Panc1 (cell line): ENCODE measurements around the gene FAAP20. TPM values are rescaled to one million over a fixed set of nuclear protein-coding genes. Genes with fewer than 3 reads are reported as not detected.

Experiments
- ATAC-seq: fragments of 200-7000 bp; cut with Tn5 transposase; 2 replicates; pipeline ENCODE4 v1.9.1; 2020; ENCODE audit warnings: mild to moderate bottlenecking, moderate library complexity
- BruUV-seq: library from RNA; stranded (reverse); fragments of 400-500 nt; replicated peaks from 2 replicates; lab custom pipeline; 2021; lab: Mats Ljungman, UMichigan
- CTCF ChIA-PET: fragments of 300-600 bp; sonication (Branson Sonifier 250); formaldehyde crosslinking; loops from one replicate; lab custom pipeline; 2022; ENCODE audit warnings: antibody characterized with exemption; lab: Charles Lee
- POLR2A ChIA-PET: fragments of 300-600 bp; sonication (Branson Sonifier 250); formaldehyde crosslinking; loops from one replicate; lab custom pipeline; 2022; ENCODE audit warnings: antibody characterized with exemption; lab: Charles Lee
- DNase-seq: peaks from one replicate; pipeline ENCODE4 v3.0.0-alpha.2; 2010; ENCODE audit warnings: low read depth, low spot score
- H3K27ac ChIP-seq: 2 replicates; pipeline ENCODE4 v1.5.1; 2011; ENCODE audit warnings: mild to moderate bottlenecking, low read length, inconsistent platforms
- H3K27me3 ChIP-seq: fragments of 200-500 bp; sonication (Bioruptor generic); 2 replicates; pipeline ENCODE4 v1.6.0; 2014; ENCODE audit warnings: low read length, inconsistent platforms; ENCODE audit not compliant: control insufficient read depth, insufficient read depth
- H3K36me3 ChIP-seq: fragments of 200-500 bp; sonication (Bioruptor generic); 2 replicates; pipeline ENCODE4 v1.5.1; 2014; ENCODE audit warnings: inconsistent platforms, mild to moderate bottlenecking, low read length, moderate library complexity; ENCODE audit not compliant: control insufficient read depth, insufficient read depth
- H3K4me1 ChIP-seq: 2 replicates; pipeline ENCODE4 v1.5.1; 2011; ENCODE audit warnings: inconsistent platforms, mild to moderate bottlenecking, low read length, moderate library complexity; ENCODE audit not compliant: control insufficient read depth, insufficient read depth
- H3K4me3 ChIP-seq, 2 experiments: 2 replicates each; pipeline ENCODE4 v1.5.1; 2011 to 2012; ENCODE audit warnings: low read depth in 2 of 2, low read length in 2 of 2, mild to moderate bottlenecking in 2 of 2, inconsistent platforms in 1 of 2, moderate library complexity in 1 of 2
- H3K9me3 ChIP-seq: fragments of 200-500 bp; sonication (Bioruptor generic); 2 replicates; pipeline ENCODE4 v1.5.1; 2014; ENCODE audit warnings: low read depth, mild to moderate bottlenecking, inconsistent platforms, low read length, moderate library complexity; ENCODE audit not compliant: control insufficient read depth, insufficient read depth
- CTCF ChIP-seq: fragments of 450-650 bp; IDR thresholded peaks from 2 replicates; pipeline ENCODE4 v1.5.1; 2017; ENCODE audit warnings: mild to moderate bottlenecking
- POLR2AphosphoS5 ChIP-seq: IDR thresholded peaks from 2 replicates; pipeline ENCODE4 v1.6.1; 2012; ENCODE audit warnings: mild to moderate bottlenecking, low read depth, low read length, moderate library complexity
- REST ChIP-seq, 2 experiments: IDR thresholded peaks; 2 replicates each; pipeline ENCODE4 v1.6.1; 2011 to 2012; ENCODE audit warnings: low read depth in 2 of 2, control low read depth in 1 of 2, low read length in 1 of 2, mild to moderate bottlenecking in 1 of 2, moderate library complexity in 1 of 2; ENCODE audit not compliant: insufficient read depth in 1 of 2
- SIN3A ChIP-seq: IDR thresholded peaks from 2 replicates; pipeline ENCODE4 v1.6.1; 2012; ENCODE audit warnings: low read depth, mild to moderate bottlenecking, low read length, moderate library complexity, borderline replicate concordance; ENCODE audit not compliant: insufficient read depth
- TCF7L2 ChIP-seq: IDR thresholded peaks from 2 replicates; pipeline ENCODE4 v1.6.1; 2011; ENCODE audit warnings: mild to moderate bottlenecking, low read depth, low read length, inconsistent platforms
- in situ Hi-C: cut with HindIII; loops from 2 replicates; pipeline ENCODE4 v1.10.0; 2016; ENCODE audit warnings: low sequenced_read_pairs, low pct_unique_long_range_greater_than_20kb
- intact Hi-C: fragments of 100-400 bp; cut with micrococcal nuclease; formaldehyde crosslinking; loops from one replicate; pipeline ENCODE4 v1.10.0; 2022; ENCODE audit not compliant: unreplicated experiment
- total RNA-seq: library from RNA; stranded (reverse); gene quantifications from one replicate; pipeline ENCODE4 v1.2.1, GENCODE V29; 2021; ENCODE audit not compliant: unreplicated experiment

The FAAP20 gene
- total RNA-seq, 1 experiment from 2014 or later, result 177 TPM

GRCh38 chr1:2163205-2163604, 31.4 kb downstream of the FAAP20 start:
- no peaks in the 10 kb centered on the region for H3K9me3 ChIP-seq
- POLR2A ChIA-PET, result no interaction called here
- no peaks in the 10 kb centered on the region for H3K4me1 ChIP-seq
- in situ Hi-C loops (no loop called here), intact Hi-C loops (no loop called here)
- DNase-seq, result no peak
- H3K27ac ChIP-seq, result no peak overlapping the region
- no peak for ATAC-seq
- CTCF ChIA-PET, result interaction anchor here (1.2 kb wide), 1 partner anchor 12 kb away, joined by 4 read pairs; no protein-coding TSS in a partner anchor
- no peak overlapping the region for H3K4me3 ChIP-seq
- H3K36me3 ChIP-seq, result no peaks in the 10 kb centered on the region
- BruUV-seq, result no TSS peak
- no peaks in the 10 kb centered on the region for H3K27me3 ChIP-seq
- TF ChIP-seq TCF7L2, result no peak

- no TSS peak for BruUV-seq
- Histone ChIP-seq H3K9me3 (no peaks in the 10 kb centered on the region), H3K4me1 (no peaks in the 10 kb centered on the region), H3K27me3 (no peaks in the 10 kb centered on the region), H3K4me3 (no peak overlapping the region), H3K27ac (no peak overlapping the region), H3K36me3 (no peaks in the 10 kb centered on the region)
- ChIA-PET POLR2A (no interaction called here), CTCF (no interaction called here)
- ATAC-seq (no peak), DNase-seq (no peak)
- intact Hi-C loops, result no loop called here
- TF ChIP-seq POLR2AphosphoS5 (no peak), REST (IDR thresholded peaks at IDR 0.05; ENCODE audit: insufficient read depth in 1 of 2, low read depth in 2 of 2, low read length in 1 of 2) (no peak), CTCF (no peak), TCF7L2 (no peak), SIN3A (no peak)
- in situ Hi-C loops, result no loop called here
These were observed 33.9 kb downstream of the FAAP20 start for GRCh38 chr1:2160451-2161300.

- in situ Hi-C loops (no loop called here), intact Hi-C loops (no loop called here)
- POLR2A ChIA-PET, result no interaction called here
- H3K9me3 ChIP-seq, result no peaks in the 10 kb centered on the region
- no peaks in the 10 kb centered on the region for H3K27me3 ChIP-seq
- H3K27ac ChIP-seq, result no peak overlapping the region
- CTCF ChIA-PET, result no interaction called here
- TF ChIP-seq REST (IDR thresholded peaks at IDR 0.05; ENCODE audit: insufficient read depth in 1 of 2, low read depth in 2 of 2, low read length in 1 of 2) (no peak), CTCF (no peak), POLR2AphosphoS5 (no peak)
- ATAC-seq (no peak), DNase-seq (no peak)
- BruUV-seq, result no TSS peak
- no peaks in the 10 kb centered on the region for H3K36me3 ChIP-seq
- H3K4me1 ChIP-seq, result no peaks in the 10 kb centered on the region
- no peak overlapping the region for H3K4me3 ChIP-seq
These were observed 35.4 kb downstream of the FAAP20 start for GRCh38 chr1:2159124-2159523.
